ENCODE results near the gene GPR176.

Gene GPR176

DNA sequence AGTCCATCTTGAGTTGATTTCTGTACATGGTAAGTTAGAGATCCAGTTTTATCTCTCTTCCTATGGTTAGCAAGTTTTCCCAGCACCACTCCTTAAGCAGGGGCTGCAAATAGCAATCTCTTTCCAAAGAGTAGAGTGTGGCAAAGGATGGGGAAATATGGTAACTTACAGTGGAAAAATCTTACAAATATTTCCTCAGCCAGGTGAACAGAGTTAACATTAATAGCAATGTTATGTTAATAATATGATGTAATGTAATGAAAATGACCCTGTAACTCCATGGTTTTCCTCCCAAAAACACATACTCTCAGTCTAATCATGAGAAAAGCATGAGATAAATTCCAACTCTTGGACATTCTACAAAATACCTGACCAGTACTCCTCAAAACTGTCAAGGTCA lies 167.8 kb downstream of the GPR176 start:
- POLR2A ChIA-PET = no interaction called here
- CTCF ChIA-PET = no interaction called here

More for the DNA sequence above, 167.8 kb downstream of the GPR176 start:
- Histone ChIP-seq H3K4me1 (ENCODE audit: control insufficient read depth, insufficient read depth, low read length) (0 out of 2 replicates have a peak, but pooled peaks cover 3% of the 10 kb centered on the region), H3K27ac (ENCODE audit: extremely low read depth, low read depth, low read length) (no peak overlapping the region), H3K36me3 (ENCODE audit: control insufficient read depth in 2 of 2, insufficient read depth in 1 of 2, low read length in 2 of 2) (no peaks in the 10 kb centered on the region), H3K4me3 (ENCODE audit: low read depth, low read length) (no peak overlapping the region), H3K9me3 (ENCODE audit: control insufficient read depth, insufficient read depth, low read depth, low read length) (no peaks in the 10 kb centered on the region)
- TF ChIP-seq ZNF138 (tag by site-specific recombination; IDR thresholded peaks at IDR 0.05; ENCODE audit: borderline replicate concordance) (no peak), ZNF221 (tag by site-specific recombination; IDR thresholded peaks at IDR 0.05; ENCODE audit: borderline replicate concordance) (no peak), ZNF175 (tag by site-specific recombination; IDR thresholded peaks at IDR 0.05) (no peak), ZNF433 (tag by site-specific recombination; IDR thresholded peaks at IDR 0.05; ENCODE audit: low read depth) (no peak), ZFP41 (tag by site-specific recombination; IDR thresholded peaks at IDR 0.05; ENCODE audit: borderline replicate concordance) (no peak), MEIS1 (CRISPR knock-in tag; IDR thresholded peaks at IDR 0.05; ENCODE audit: borderline replicate concordance) (no peak), ZNF341 (tag by site-specific recombination; IDR thresholded peaks at IDR 0.05; ENCODE audit: low read depth) (no peak), SALL2 (tag by site-specific recombination; IDR thresholded peaks at IDR 0.05; ENCODE audit: borderline replicate concordance) (no peak), ZNF785 (tag by site-specific recombination; IDR thresholded peaks at IDR 0.05) (no peak), ZBTB8A (tag by site-specific recombination; IDR thresholded peaks at IDR 0.05) (no peak), MYNN (tag by site-specific recombination; IDR thresholded peaks at IDR 0.05; ENCODE audit: borderline replicate concordance) (no peak)
- TF ChIP-seq, protein P1, sequence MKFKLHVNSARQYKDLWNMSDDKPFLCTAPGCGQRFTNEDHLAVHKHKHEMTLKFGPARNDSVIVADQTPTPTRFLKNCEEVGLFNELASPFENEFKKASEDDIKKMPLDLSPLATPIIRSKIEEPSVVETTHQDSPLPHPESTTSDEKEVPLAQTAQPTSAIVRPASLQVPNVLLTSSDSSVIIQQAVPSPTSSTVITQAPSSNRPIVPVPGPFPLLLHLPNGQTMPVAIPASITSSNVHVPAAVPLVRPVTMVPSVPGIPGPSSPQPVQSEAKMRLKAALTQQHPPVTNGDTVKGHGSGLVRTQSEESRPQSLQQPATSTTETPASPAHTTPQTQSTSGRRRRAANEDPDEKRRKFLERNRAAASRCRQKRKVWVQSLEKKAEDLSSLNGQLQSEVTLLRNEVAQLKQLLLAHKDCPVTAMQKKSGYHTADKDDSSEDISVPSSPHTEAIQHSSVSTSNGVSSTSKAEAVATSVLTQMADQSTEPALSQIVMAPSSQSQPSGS (tag by site-specific recombination; IDR thresholded peaks at IDR 0.05; ENCODE audit: low read depth) = no peak
- TF ChIP-seq, protein P2, sequence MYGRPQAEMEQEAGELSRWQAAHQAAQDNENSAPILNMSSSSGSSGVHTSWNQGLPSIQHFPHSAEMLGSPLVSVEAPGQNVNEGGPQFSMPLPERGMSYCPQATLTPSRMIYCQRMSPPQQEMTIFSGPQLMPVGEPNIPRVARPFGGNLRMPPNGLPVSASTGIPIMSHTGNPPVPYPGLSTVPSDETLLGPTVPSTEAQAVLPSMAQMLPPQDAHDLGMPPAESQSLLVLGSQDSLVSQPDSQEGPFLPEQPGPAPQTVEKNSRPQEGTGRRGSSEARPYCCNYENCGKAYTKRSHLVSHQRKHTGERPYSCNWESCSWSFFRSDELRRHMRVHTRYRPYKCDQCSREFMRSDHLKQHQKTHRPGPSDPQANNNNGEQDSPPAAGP (tag by site-specific recombination; IDR thresholded peaks at IDR 0.05) = no peak
- TF ChIP-seq, protein P3, sequence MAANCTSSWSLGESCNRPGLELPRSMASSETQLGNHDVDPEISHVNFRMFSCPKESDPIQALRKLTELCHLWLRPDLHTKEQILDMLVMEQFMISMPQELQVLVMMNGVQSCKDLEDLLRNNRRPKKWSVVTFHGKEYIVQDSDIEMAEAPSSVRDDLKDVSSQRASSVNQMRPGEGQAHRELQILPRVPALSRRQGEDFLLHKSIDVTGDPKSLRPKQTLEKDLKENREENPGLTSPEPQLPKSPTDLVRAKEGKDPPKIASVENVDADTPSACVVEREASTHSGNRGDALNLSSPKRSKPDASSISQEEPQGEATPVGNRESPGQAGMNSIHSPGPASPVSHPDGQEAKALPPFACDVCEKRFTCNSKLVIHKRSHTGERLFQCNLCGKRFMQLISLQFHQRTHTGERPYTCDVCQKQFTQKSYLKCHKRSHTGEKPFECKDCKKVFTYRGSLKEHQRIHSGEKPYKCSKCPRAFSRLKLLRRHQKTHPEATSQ (tag by site-specific recombination; IDR thresholded peaks at IDR 0.05) = no peak
- TF ChIP-seq, protein P4, sequence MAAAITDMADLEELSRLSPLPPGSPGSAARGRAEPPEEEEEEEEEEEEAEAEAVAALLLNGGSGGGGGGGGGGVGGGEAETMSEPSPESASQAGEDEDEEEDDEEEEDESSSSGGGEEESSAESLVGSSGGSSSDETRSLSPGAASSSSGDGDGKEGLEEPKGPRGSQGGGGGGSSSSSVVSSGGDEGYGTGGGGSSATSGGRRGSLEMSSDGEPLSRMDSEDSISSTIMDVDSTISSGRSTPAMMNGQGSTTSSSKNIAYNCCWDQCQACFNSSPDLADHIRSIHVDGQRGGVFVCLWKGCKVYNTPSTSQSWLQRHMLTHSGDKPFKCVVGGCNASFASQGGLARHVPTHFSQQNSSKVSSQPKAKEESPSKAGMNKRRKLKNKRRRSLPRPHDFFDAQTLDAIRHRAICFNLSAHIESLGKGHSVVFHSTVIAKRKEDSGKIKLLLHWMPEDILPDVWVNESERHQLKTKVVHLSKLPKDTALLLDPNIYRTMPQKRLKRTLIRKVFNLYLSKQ (tag by site-specific recombination; IDR thresholded peaks at IDR 0.05; ENCODE audit: borderline replicate concordance) = no peak
